ENCODE measurements around the gene AREL1.

DNA sequence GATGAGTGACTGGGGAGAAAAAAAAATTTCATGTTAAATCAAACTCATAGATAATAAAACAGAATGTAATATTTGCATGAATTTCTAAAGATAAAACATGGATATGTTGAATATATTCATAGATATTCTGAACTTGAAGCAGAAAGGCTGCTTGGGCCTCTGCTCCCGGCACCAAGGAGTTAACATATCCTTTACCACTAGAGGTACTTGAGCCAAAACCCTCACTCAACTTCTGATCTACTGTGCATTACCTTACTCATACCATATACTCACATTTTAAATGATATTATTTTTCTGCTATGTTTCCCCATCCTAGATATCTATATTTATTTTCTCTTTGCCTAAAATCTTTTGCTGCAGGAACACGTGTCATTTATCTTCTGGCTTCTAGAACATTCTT is 14.9 kb downstream of the AREL1 start:
- TF ChIP-seq EZH2phosphoT487 (IDR thresholded peaks at IDR 0.05; ENCODE audit: borderline replicate concordance) (no peak), CTCF (conservative IDR thresholded peaks at IDR 0.05; ENCODE audit: low read length) (no peak; the same call in 1 of the 2 replicates)
